IMR-90 (cell line): Measurements from ENCODE around the gene INPP5D. TPM values are rescaled to one million over a fixed set of nuclear protein-coding genes. Genes with fewer than 3 reads are reported as not detected.

Experiments used
- ATAC-seq: fragments of 200-7000 bp; cut with Tn5 transposase; 2 replicates; pipeline ENCODE4 v1.9.1; 2020; ENCODE audit warnings: low read depth, mild to moderate bottlenecking, moderate library complexity
- BruUV-seq: library from RNA; stranded (reverse); fragments of 400-500 nt; replicated peaks from 2 replicates; lab custom pipeline; 2021; lab: Mats Ljungman, UMichigan
- CTCF ChIA-PET: fragments of 300-600 bp; formaldehyde crosslinking; extraction: SDS; loops from one replicate; lab custom pipeline; 2021; ENCODE audit warnings: antibody characterized with exemption; lab: Yijun Ruan, JAX
- POLR2A ChIA-PET: fragments of 300-600 bp; sonication (Branson Sonifier 250); formaldehyde crosslinking; loops from one replicate; lab custom pipeline; 2022; ENCODE audit warnings: antibody characterized with exemption; ENCODE audit not compliant: unreplicated experiment; lab: Charles Lee
- DNase-seq: peaks from one replicate; pipeline ENCODE4 v3.0.0; 2013
- H2AFZ ChIP-seq: replicated peaks from 2 replicates; pipeline ENCODE3; 2013; ENCODE audit warnings: low read length, mild to moderate bottlenecking; ENCODE audit not compliant: poor library complexity
- H2AK5ac ChIP-seq: 2 replicates; pipeline ENCODE4 v1.6.1; 2013; ENCODE audit warnings: low read depth, low read length, inconsistent platforms
- H2AK9ac ChIP-seq: replicated peaks from 2 replicates; pipeline ENCODE3; 2013; ENCODE audit warnings: mild to moderate bottlenecking, low read depth, low read length, moderate library complexity; ENCODE audit not compliant: poor library complexity
- H2BK120ac ChIP-seq: 2 replicates; pipeline ENCODE4 v1.6.1; 2013; ENCODE audit warnings: low read depth, low read length, inconsistent platforms
- H2BK15ac ChIP-seq: 3 replicates; pipeline ENCODE4 v1.6.1; 2013; ENCODE audit warnings: low read depth, low read length, inconsistent platforms
- H2BK20ac ChIP-seq: 2 replicates; pipeline ENCODE4 v1.6.1; 2013; ENCODE audit warnings: low read depth, mild to moderate bottlenecking, inconsistent platforms, low read length, moderate library complexity
- H2BK5ac ChIP-seq: 2 replicates; pipeline ENCODE4 v1.6.1; 2013; ENCODE audit warnings: mild to moderate bottlenecking, low read depth, low read length, inconsistent platforms; ENCODE audit not compliant: poor library complexity, severe bottlenecking
- H3K14ac ChIP-seq: replicated peaks from 2 replicates; pipeline ENCODE4 v1.6.1; 2013; ENCODE audit warnings: low read depth, low read length, inconsistent platforms
- H3K18ac ChIP-seq: 2 replicates; pipeline ENCODE4 v1.6.1; 2013; ENCODE audit warnings: low read depth, low read length, control low read depth
- H3K23ac ChIP-seq: 2 replicates; pipeline ENCODE4 v1.6.1; 2013; ENCODE audit warnings: low read depth, low read length, inconsistent platforms
- H3K27ac ChIP-seq: 2 replicates; pipeline ENCODE4 v1.5.1; 2013; ENCODE audit warnings: mild to moderate bottlenecking, control low read depth, low read length; ENCODE audit not compliant: insufficient read depth
- H3K27me3 ChIP-seq: 2 replicates; pipeline ENCODE4 v1.6.1; 2013; ENCODE audit warnings: low read length; ENCODE audit not compliant: control insufficient read depth, insufficient read depth
- H3K36me3 ChIP-seq: 2 replicates; pipeline ENCODE4 v1.6.1; 2013; ENCODE audit warnings: low read length, mixed read lengths; ENCODE audit not compliant: control insufficient read depth, insufficient read depth
- H3K4ac ChIP-seq: 2 replicates; pipeline ENCODE4 v1.6.1; 2013; ENCODE audit warnings: low read depth, low read length, inconsistent platforms
- H3K4me1 ChIP-seq: 2 replicates; pipeline ENCODE4 v1.6.1; 2013; ENCODE audit warnings: low read length, mixed read lengths; ENCODE audit not compliant: control insufficient read depth, insufficient read depth
- H3K4me2 ChIP-seq: 2 replicates; pipeline ENCODE4 v1.6.1; 2013; ENCODE audit warnings: low read depth, mild to moderate bottlenecking, control low read depth, low read length, moderate library complexity
- H3K4me3 ChIP-seq: 2 replicates; pipeline ENCODE4 v1.5.1; 2013; ENCODE audit warnings: low read depth, mild to moderate bottlenecking, control low read depth, low read length, moderate library complexity; ENCODE audit not compliant: insufficient read depth
- H3K56ac ChIP-seq: 2 replicates; pipeline ENCODE4 v1.6.1; 2013; ENCODE audit warnings: low read length, inconsistent platforms; ENCODE audit not compliant: insufficient read depth; ENCODE audit errors: extremely low read depth
- H3K79me1 ChIP-seq, 2 experiments: 2 replicates each; pipeline ENCODE4 v1.6.1; 2013; ENCODE audit warnings: low read length in 2 of 2, inconsistent platforms in 1 of 2, low read depth in 1 of 2
- H3K9ac ChIP-seq: 2 replicates; pipeline ENCODE4 v1.6.1; 2013; ENCODE audit warnings: low read depth, low read length, control low read depth
- H3K9me1 ChIP-seq: 2 replicates; pipeline ENCODE4 v1.6.1; 2013; ENCODE audit warnings: low read length, inconsistent platforms; ENCODE audit not compliant: insufficient read depth
- H3K9me3 ChIP-seq: 2 replicates; pipeline ENCODE4 v1.6.1; 2013; ENCODE audit warnings: low read length; ENCODE audit not compliant: control insufficient read depth, insufficient read depth
- H4K20me1 ChIP-seq: 2 replicates; pipeline ENCODE4 v1.6.1; 2013; ENCODE audit warnings: low read length, inconsistent platforms; ENCODE audit not compliant: insufficient read depth
- H4K5ac ChIP-seq: 2 replicates; pipeline ENCODE4 v1.6.1; 2013; ENCODE audit warnings: mild to moderate bottlenecking, low read depth, low read length, control low read depth
- H4K8ac ChIP-seq, 2 experiments: 2 replicates each; pipeline ENCODE4 v1.6.1; 2013; ENCODE audit warnings: low read depth in 2 of 2, low read length in 2 of 2, control low read depth in 1 of 2, inconsistent platforms in 1 of 2
- H4K91ac ChIP-seq: 2 replicates; pipeline ENCODE4 v1.6.1; 2013; ENCODE audit warnings: low read depth, low read length, inconsistent platforms; ENCODE audit not compliant: insufficient read depth
- BHLHE40 ChIP-seq: fragments of 150-350 bp; IDR thresholded peaks from 2 replicates; pipeline ENCODE4 v1.6.1; 2016; ENCODE audit warnings: mild to moderate bottlenecking, low read depth, low read length
- CEBPB ChIP-seq: IDR thresholded peaks from 2 replicates; pipeline ENCODE4 v1.6.1; 2012; ENCODE audit warnings: low read depth, low read length, improper control_type of control experiment
- CHD1 ChIP-seq: IDR thresholded peaks from 2 replicates; pipeline ENCODE4 v1.6.1; 2012; ENCODE audit warnings: low read depth, low read length, improper control_type of control experiment
- CTCF ChIP-seq: conservative IDR thresholded peaks from 2 replicates; pipeline ENCODE4 v1.5.1; 2012; ENCODE audit warnings: mild to moderate bottlenecking, low read depth, low read length, improper control_type of control experiment
- ELK1 ChIP-seq: fragments of 150-350 bp; IDR thresholded peaks from 2 replicates; pipeline ENCODE4 v1.6.1; 2016; ENCODE audit warnings: low read depth, mild to moderate bottlenecking, low read length, moderate library complexity, borderline replicate concordance
- FOS ChIP-seq: fragments of 150-350 bp; IDR thresholded peaks from 2 replicates; pipeline ENCODE4 v1.6.1; 2016; ENCODE audit warnings: low read depth, low read length
- MAFK ChIP-seq: IDR thresholded peaks from 2 replicates; pipeline ENCODE4 v1.6.1; 2012; ENCODE audit warnings: low read depth, low read length, improper control_type of control experiment
- MAZ ChIP-seq: IDR thresholded peaks from 2 replicates; pipeline ENCODE4 v1.6.1; 2012; ENCODE audit warnings: low read depth, mild to moderate bottlenecking, low read length, improper control_type of control experiment, moderate library complexity, borderline replicate concordance
- MXI1 ChIP-seq: IDR thresholded peaks from 2 replicates; pipeline ENCODE4 v1.6.1; 2012; ENCODE audit warnings: low read depth, mild to moderate bottlenecking, low read length, moderate library complexity, borderline replicate concordance
- NFE2L2 ChIP-seq: fragments of 150-350 bp; IDR thresholded peaks from 2 replicates; pipeline ENCODE4 v1.6.1; 2016; ENCODE audit warnings: low read depth, mild to moderate bottlenecking, low read length
- POLR2A ChIP-seq: IDR thresholded peaks from 2 replicates; pipeline ENCODE4 v1.6.1; 2012; ENCODE audit warnings: mild to moderate bottlenecking, low read depth, low read length
- RAD21 ChIP-seq: IDR thresholded peaks from 2 replicates; pipeline ENCODE4 v1.6.1; 2012; ENCODE audit warnings: low read length, improper control_type of control experiment
- RCOR1 ChIP-seq: IDR thresholded peaks from 2 replicates; pipeline ENCODE4 v1.6.1; 2012; ENCODE audit warnings: mild to moderate bottlenecking, low read length, improper control_type of control experiment; ENCODE audit not compliant: insufficient replicate concordance
- RFX5 ChIP-seq: IDR thresholded peaks from 2 replicates; pipeline ENCODE4 v1.8.0; 2012; ENCODE audit warnings: low read depth, mild to moderate bottlenecking, low read length, moderate library complexity
- SMC3 ChIP-seq: fragments of 150-350 bp; IDR thresholded peaks from 2 replicates; pipeline ENCODE4 v1.6.1; 2016; ENCODE audit warnings: low read depth, mild to moderate bottlenecking, antibody characterized with exemption, low read length, moderate library complexity
- USF2 ChIP-seq: fragments of 150-350 bp; IDR thresholded peaks from 2 replicates; pipeline ENCODE4 v1.6.1; 2017; ENCODE audit warnings: mild to moderate bottlenecking, antibody characterized with exemption, low read length, low read depth
- WGBS, 2 experiments: methylation state at CpG; one replicate each; pipeline versions ENCODE4 v1.1.5 to v1.1.7; 2013; ENCODE audit warnings: missing lambda C conversion rate in 2 of 2; ENCODE audit not compliant: insufficient read length in 1 of 2; ENCODE audit errors: extremely low coverage in 2 of 2; 5-methylcytosine and 5-hydroxymethylcytosine counted together
- dilution Hi-C: fragments of 300-500 bp; cut with HindIII; formaldehyde crosslinking; loops from one replicate; pipeline ENCODE4 v1.14.3; 2018; ENCODE audit warnings: low sequenced_read_pairs; ENCODE audit not compliant: unreplicated experiment
- in situ Hi-C: fragments of 300-500 bp; cut with MboI; formaldehyde crosslinking; loops from 3 replicates; pipeline ENCODE4 v1.14.3; 2019; ENCODE audit warnings: low sequenced_read_pairs, inconsistent platforms, mixed read lengths
- intact Hi-C: fragments of 100-400 bp; cut with micrococcal nuclease; formaldehyde crosslinking; loops from 2 replicates; pipeline ENCODE4 v1.10.0; 2022
- polyA plus RNA-seq, 3 experiments: library from polyadenylated mRNA; depleted of rRNA; stranded (reverse); fragments of >200 nt; gene quantifications; 2 replicates each; pipeline ENCODE4 v1.2.3, GENCODE V29; 2012; ENCODE audit warnings: low replicate concordance in 1 of 3
- total RNA-seq: library from RNA; depleted of rRNA; stranded (reverse); fragments of >200 nt; gene quantifications from 2 replicates; pipeline ENCODE4 v1.2.3, GENCODE V29; 2012

Gene INPP5D
- total and polyA plus RNA-seq, 2 of the 4 experiments (the other 2 are of a cell fraction): 0.18 to 0.29 TPM

GRCh38 chr2:233112329-233112728, 52.2 kb downstream of the INPP5D start:
- POLR2A ChIA-PET: no interaction called here
- Histone ChIP-seq H2BK120ac (no peak overlapping the region), H2AK9ac (no peak overlapping the region), H3K4ac (no peak overlapping the region), H3K4me1 (no peaks in the 10 kb centered on the region), H3K4me2 (no peak overlapping the region), H3K9ac (no peak overlapping the region), H3K14ac (no peak overlapping the region), H2BK5ac (no peak overlapping the region), H3K4me3 (no peak overlapping the region), H4K5ac (no peak overlapping the region), H3K27ac (no peak overlapping the region), H4K91ac (no peak overlapping the region), H2BK15ac (no peak overlapping the region), H2AFZ (no peak overlapping the region), H3K9me1 (no peaks in the 10 kb centered on the region), H4K20me1 (no peaks in the 10 kb centered on the region), H3K18ac (no peak overlapping the region), H3K9me3 (no peaks in the 10 kb centered on the region), H3K27me3 (peaks cover 6% of the 10 kb centered on the region), H3K23ac (no peak overlapping the region), H3K56ac (no peak overlapping the region), H4K8ac (no peak overlapping the region), H2AK5ac (no peak overlapping the region), H2BK20ac (no peak overlapping the region), H3K36me3 (no peaks in the 10 kb centered on the region), H3K79me1 (no peaks in the 10 kb centered on the region)
- TF ChIP-seq RFX5: no peak
- TF ChIP-seq MAFK: no peak
- TF ChIP-seq RAD21: no peak
- TF ChIP-seq CTCF: no peak
- no peak for TF ChIP-seq ELK1
- TF ChIP-seq MXI1: no peak
- TF ChIP-seq SMC3: no peak
- TF ChIP-seq FOS: no peak
- TF ChIP-seq NFE2L2: no peak
- TF ChIP-seq BHLHE40: no peak
- no peak for TF ChIP-seq POLR2A
- no peak for TF ChIP-seq MAZ
- TF ChIP-seq RCOR1: no peak
- TF ChIP-seq CEBPB: no peak
- TF ChIP-seq USF2: no peak
- TF ChIP-seq CHD1: no peak
- dilution Hi-C loops (no loop called here), in situ Hi-C loops (no loop called here), intact Hi-C loops (no loop called here)
- CTCF ChIA-PET: no interaction called here
- no TSS peak for BruUV-seq
- DNase-seq: no peak
- no peak for ATAC-seq
- no CpG with 5 or more reads among the region's 4 CpGs for WGBS, 2 experiments
